Chondrocyte (in vitro differentiated cells): ENCODE data around the gene ITIH4. TPM values are rescaled to one million over a fixed set of nuclear protein-coding genes. Genes with fewer than 3 reads are reported as not detected.

Experiments
- DNase-seq: peaks from one replicate; pipeline ENCODE4 v3.0.0; 2021; ENCODE audit warnings: mixed read lengths, low spot score
- H3K27ac Mint-ChIP-seq: one replicate; pipeline ENCODE4 v1.8.0; 2021; ENCODE audit warnings: mild to moderate bottlenecking, moderate library complexity, mixed read lengths; ENCODE audit not compliant: unreplicated experiment
- H3K27me3 Mint-ChIP-seq: 2 replicates; pipeline ENCODE4 v1.8.0; 2021; ENCODE audit warnings: low read depth, mixed read lengths
- H3K36me3 Mint-ChIP-seq: 2 replicates; pipeline ENCODE4 v1.8.0; 2021; ENCODE audit warnings: low read depth, mixed read lengths
- H3K4me1 Mint-ChIP-seq: 2 replicates; pipeline ENCODE4 v1.8.0; 2021; ENCODE audit warnings: low read depth, mild to moderate bottlenecking, mixed read lengths
- H3K4me3 Mint-ChIP-seq: one replicate; pipeline ENCODE4 v1.8.0; 2021; ENCODE audit warnings: mild to moderate bottlenecking, moderate library complexity, mixed read lengths; ENCODE audit not compliant: unreplicated experiment
- H3K9me3 Mint-ChIP-seq: 2 replicates; pipeline ENCODE4 v1.8.0; 2021; ENCODE audit warnings: low read depth, mixed read lengths
- total RNA-seq: library from RNA; stranded (reverse); gene quantifications from 3 replicates; pipeline ENCODE4 v1.2.1, GENCODE V29; 2021
- TF ChIP-seq, protein P1 (sequence below): fragments of 200-600 bp; sonication (generic); IDR thresholded peaks from 2 replicates; pipeline ENCODE4 v1.5.0; 2021; ENCODE audit warnings: antibody characterized with exemption, mild to moderate bottlenecking, moderate library complexity

The ITIH4 gene
- total RNA-seq, 1 donor from 2014 or later: 5.2 TPM

DNA sequence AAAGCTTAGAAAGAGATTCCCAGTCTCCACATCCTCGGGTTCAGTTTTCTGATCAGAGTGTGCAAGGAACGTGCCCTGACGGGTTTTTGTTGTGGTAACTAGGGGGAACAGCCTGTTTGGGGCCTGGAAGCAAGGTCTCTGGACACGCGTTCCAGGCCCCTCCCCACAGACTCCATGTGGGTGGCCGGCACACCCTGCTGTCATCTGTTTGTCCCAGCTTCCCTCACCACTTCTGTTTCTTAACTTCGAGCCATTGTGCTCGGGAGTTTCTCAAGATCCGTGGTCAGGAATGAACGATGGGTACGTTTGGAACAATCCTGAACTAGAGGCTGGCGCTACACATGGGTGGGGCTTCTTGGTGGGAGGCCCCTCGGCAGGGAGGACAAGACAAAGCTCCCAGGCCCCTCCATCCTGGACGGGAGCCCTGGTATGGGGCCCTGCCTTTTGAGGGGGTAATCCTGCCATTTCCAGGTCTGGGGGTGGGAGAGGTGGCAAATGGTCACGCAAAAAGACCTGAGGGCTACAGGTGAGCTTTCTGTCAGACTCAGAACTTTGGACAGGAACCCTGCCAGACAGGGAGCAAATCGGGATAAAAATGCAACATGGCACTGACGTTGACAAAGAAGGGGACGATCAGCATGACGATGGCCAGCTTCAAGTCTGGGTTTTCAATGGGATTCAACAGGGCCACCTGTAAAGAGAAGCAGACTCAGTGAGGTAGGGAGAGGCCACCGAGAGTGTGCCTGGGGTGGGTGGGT is 12.8 kb upstream of the ITIH4 start:
- H3K9me3 Mint-ChIP-seq: no peaks in the 10 kb centered on the region
- H3K36me3 Mint-ChIP-seq: peaks cover 13% of the 10 kb centered on the region
- no peak overlapping the region for H3K27ac Mint-ChIP-seq
- H3K4me3 Mint-ChIP-seq: no peak overlapping the region
- no peaks in the 10 kb centered on the region for H3K27me3 Mint-ChIP-seq
- DNase-seq: no peak
- TF ChIP-seq, protein P1, sequence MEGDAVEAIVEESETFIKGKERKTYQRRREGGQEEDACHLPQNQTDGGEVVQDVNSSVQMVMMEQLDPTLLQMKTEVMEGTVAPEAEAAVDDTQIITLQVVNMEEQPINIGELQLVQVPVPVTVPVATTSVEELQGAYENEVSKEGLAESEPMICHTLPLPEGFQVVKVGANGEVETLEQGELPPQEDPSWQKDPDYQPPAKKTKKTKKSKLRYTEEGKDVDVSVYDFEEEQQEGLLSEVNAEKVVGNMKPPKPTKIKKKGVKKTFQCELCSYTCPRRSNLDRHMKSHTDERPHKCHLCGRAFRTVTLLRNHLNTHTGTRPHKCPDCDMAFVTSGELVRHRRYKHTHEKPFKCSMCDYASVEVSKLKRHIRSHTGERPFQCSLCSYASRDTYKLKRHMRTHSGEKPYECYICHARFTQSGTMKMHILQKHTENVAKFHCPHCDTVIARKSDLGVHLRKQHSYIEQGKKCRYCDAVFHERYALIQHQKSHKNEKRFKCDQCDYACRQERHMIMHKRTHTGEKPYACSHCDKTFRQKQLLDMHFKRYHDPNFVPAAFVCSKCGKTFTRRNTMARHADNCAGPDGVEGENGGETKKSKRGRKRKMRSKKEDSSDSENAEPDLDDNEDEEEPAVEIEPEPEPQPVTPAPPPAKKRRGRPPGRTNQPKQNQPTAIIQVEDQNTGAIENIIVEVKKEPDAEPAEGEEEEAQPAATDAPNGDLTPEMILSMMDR: no peak
- peaks cover 46% of the 10 kb centered on the region for H3K4me1 Mint-ChIP-seq

DNA sequence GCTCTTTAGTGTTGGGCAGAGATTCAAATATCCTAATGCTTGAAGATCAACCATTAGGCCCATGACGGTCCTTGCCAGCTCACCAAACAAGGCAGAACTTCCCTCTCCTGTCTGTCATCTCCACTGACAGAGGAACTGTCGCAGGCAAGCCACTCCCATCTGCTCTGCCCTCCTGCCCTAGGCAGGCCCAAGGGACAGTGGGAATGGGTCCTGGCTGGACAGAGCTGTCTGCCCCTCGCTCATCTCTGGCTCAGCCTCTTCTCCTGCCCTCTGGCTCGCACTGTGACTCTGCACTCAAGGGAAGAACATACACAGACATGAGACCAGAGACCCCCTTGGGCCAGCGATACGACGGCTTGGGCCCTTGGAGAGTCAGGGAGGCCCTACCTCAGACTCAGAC is 12.0 kb upstream of the ITIH4 start:
- Mint-ChIP-seq H3K4me1 (peaks cover 46% of the 10 kb centered on the region), H3K4me3 (no peak overlapping the region), H3K27me3 (no peaks in the 10 kb centered on the region), H3K9me3 (no peaks in the 10 kb centered on the region), H3K27ac (no peak overlapping the region), H3K36me3 (peaks cover 10% of the 10 kb centered on the region)
- DNase-seq: no peak
- TF ChIP-seq, protein P1: no peak

DNA sequence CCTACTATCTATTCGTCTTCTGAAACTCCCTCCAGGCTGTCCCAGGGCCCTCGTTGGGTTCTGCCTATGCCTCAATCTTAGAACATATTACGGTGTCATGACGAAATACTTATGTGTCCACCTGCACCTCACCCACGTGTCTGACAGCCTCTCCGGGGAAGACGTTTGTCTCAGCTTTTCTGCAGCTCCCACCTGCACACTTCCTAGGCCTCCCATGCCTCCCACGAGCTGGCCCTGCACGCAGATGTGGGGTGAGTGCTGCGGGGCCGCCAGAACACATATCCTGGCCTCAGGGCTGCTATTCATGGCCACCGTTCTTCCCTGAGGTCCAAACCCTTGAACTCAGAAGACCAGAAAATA is 11.5 kb upstream of the ITIH4 start:
- no peak for DNase-seq
- TF ChIP-seq, protein P1: no peak
- no peak overlapping the region for H3K27ac Mint-ChIP-seq
- H3K4me3 Mint-ChIP-seq: no peak overlapping the region
- H3K9me3 Mint-ChIP-seq: no peaks in the 10 kb centered on the region
- H3K36me3 Mint-ChIP-seq: peaks cover 10% of the 10 kb centered on the region
- peaks cover 46% of the 10 kb centered on the region for H3K4me1 Mint-ChIP-seq
- H3K27me3 Mint-ChIP-seq: no peaks in the 10 kb centered on the region

DNA sequence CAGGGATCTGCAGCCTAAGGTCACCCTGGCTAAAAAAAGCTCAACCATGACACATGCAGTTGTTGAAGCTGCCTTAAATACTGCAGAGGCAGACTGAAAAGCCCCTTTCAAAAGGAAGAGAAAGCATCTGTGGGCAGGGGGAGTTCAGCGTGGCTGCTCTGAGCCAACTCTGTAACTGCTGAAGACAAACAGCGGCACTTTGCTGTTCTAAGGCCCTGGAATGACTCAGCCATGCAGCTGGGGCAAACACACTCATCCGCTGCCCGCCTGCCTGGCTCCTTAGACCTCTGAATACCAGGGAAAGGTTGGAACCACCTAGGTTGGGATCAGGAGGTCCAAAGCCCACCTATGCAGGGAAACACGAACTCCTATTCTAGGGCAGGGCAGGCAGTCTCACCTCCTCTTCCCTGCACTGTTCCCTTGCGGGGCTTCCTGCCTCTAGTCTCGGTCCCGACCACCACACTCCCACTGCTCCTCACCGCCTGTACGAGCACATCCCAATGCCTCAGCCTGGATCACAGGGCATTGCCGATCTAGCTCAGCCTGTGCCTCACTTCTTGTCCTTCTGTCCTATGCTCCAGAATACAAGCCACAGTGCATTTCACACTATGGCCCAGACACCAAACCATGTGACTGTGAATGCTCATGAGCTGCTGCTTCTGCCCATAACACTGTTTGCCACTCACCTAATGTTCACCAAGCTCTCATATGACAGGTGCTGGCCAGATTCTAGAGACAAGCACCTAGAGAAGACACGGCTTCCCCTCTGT is 10.9 kb upstream of the ITIH4 start:
- Mint-ChIP-seq H3K4me3 (no peak overlapping the region), H3K4me1 (peaks cover 41% of the 10 kb centered on the region), H3K9me3 (no peaks in the 10 kb centered on the region), H3K36me3 (peaks cover 10% of the 10 kb centered on the region), H3K27me3 (no peaks in the 10 kb centered on the region), H3K27ac (no peak overlapping the region)
- no peak for DNase-seq
- TF ChIP-seq, protein P1: no peak

DNA sequence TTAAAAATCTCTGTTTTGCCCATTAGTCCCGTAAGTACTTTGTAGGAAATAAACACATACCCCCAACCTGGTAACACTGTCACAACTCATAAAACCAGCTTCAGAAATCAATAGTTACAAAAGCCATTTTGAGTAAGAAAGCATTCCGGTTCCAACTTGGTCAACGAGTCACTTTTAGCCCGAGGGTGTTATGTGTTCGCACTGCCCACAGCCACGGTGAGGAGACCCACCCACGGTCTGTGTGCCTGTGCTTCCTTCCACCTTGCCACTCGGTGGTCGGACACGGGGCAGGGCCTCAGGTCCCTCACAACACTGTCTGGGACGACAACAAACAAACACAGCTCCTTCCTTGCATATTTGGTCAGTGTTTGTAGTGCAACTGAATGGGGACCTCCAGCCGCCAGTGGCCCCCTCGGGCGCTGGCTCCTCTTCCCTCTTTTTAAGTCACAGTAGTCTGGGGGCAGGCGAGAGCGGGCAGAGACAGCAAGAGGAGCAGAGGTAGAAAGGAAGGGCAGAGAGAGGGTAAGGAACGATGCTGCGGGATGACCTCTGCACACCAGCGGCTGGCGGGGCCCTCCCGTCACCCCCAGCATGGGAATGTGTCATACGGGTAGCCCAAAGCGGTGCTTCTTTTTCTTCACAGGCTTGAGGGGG is 9.5 kb upstream of the ITIH4 start:
- TF ChIP-seq, protein P1: no peak
- no peak overlapping the region for H3K4me3 Mint-ChIP-seq
- no peaks in the 10 kb centered on the region for H3K9me3 Mint-ChIP-seq
- no peaks in the 10 kb centered on the region for H3K27me3 Mint-ChIP-seq
- H3K27ac Mint-ChIP-seq: no peak overlapping the region
- H3K4me1 Mint-ChIP-seq: peaks cover 38% of the 10 kb centered on the region
- peaks cover 10% of the 10 kb centered on the region for H3K36me3 Mint-ChIP-seq
- no peak for DNase-seq
